Measurements from ENCODE around the gene ARHGEF7.
A peak's percentile ranks its signal among the peaks of the same experiment; 100 is the strongest.

The ARHGEF7 gene

DNA sequence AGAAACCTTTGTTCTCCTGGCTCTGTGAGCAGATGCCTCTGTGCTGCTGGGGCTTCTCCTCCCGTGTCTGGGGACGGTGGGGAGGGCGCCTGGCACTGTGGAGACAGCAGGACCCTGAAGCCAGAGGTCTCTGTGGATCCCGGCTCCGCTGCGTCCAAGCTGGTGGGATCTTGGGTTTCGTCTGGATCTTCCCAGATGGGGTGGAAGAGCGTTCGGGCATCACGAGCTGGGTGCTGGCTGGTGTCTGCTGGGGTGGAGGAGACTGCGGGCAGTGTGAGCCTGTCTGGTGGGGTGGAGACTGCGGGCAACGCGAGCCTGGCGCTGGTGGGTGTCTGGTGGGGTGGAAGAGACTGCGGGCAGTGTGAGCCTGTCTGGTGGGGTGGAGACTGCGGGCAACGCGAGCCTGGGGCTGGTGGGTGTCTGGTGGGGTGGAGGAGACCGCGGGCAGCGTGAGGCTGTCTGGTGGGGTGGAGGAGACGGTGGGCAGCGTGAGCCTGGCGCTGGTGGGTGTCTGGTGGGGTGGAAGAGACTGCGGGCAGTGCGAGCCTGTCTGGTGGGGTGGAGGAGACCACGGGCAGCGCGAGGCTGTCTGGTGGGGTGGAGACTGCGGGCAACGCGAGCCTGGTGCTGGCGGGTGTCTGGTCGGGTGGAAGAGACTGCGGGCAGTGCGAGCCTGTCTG is 211.0 kb downstream of the ARHGEF7 start:
- no peak for DNase-seq (ENCODE audit: low spot score)

DNA sequence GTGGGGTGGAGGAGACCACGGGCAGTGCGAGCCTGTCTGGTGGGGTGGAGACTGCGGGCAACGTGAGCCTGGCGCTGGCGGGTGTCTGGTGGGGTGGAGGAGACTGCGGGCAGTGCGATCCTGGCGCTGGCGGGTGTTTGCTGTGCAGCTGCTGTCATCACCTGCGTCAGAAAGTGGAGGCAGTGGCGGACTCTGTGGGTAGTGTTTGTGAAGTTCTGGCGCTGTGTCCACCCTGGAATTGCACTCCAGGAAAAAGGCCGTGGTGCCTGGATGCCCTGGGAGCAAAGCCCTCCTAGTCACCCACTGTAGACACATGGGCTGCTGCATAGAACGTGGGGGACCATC is 211.5 kb downstream of the ARHGEF7 start:
- DNase-seq (ENCODE audit: low spot score): no peak

DNA sequence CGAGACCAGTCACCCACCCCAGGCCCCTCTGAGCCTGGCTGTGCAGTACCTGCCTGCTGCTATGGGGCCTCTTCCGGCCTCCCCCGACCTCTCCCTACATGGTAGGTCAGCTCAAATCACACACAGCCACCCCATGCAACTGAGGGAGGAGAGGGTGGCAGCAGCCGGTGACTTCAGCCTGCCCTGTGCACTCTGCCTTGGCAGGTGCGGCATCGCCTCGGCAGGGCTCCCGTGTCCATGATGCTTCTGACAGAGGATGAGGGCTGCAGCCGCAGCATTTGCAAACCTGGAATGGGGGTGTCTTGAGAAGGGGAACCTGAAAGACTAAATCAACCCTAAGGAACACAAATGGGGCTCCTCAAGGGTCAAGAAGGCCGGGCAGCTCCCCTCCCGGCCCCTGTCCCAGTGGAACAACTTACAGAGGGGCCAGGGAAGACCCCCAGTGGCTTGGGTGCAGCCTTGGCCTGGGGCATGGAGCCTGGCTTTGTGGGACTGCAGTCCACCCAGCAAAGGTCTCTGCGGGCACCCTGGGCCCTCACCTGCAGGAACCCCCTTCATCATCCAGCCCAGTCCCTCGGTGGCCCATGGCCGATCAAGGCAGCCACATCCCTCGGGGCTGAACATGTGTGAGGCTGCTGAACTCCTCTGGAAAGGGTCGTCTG is 212.0 kb downstream of the ARHGEF7 start:
- no peak for DNase-seq (ENCODE audit: low spot score)

DNA sequence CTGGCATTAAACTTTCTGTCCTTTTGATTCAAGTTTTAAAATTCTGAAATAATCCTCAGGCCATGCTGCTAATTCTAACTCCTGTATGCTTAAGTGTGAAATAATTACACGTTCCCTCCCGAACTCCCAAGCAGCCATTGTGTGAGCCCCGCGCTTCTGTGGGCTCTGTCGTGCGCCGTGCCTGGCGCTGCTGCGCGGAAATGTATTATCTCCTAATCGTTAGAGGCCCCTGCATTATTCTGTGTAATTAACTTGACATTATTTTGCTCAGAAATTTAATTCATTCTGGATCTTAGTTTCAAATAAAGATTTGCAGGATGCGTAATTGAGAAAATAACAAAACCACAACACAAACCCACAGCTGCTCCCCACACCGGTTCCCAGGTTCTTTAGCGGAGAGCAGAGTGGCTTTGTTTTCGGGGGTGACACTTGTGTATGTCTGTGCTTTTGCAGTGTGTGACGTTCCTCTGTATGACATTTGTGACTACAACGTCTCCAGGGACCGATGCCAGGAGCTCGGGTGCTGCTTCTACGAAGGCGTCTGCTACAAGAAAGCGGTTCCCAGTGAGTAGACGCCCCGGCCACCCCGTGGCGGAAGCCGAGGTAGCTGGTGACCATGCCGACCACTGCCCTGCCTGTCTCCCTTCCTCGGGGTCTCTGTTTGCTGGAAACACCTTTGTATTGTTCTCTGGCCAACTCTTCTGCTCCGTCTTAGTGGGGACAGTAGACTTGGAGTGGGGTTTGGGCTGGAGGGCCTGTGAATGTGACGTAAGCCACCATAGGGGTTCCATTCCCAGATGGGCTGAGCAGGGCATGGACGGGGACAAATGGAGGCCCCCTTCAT is 212.8 kb downstream of the ARHGEF7 start:
- DNase-seq (ENCODE audit: low spot score): no peak

DNA sequence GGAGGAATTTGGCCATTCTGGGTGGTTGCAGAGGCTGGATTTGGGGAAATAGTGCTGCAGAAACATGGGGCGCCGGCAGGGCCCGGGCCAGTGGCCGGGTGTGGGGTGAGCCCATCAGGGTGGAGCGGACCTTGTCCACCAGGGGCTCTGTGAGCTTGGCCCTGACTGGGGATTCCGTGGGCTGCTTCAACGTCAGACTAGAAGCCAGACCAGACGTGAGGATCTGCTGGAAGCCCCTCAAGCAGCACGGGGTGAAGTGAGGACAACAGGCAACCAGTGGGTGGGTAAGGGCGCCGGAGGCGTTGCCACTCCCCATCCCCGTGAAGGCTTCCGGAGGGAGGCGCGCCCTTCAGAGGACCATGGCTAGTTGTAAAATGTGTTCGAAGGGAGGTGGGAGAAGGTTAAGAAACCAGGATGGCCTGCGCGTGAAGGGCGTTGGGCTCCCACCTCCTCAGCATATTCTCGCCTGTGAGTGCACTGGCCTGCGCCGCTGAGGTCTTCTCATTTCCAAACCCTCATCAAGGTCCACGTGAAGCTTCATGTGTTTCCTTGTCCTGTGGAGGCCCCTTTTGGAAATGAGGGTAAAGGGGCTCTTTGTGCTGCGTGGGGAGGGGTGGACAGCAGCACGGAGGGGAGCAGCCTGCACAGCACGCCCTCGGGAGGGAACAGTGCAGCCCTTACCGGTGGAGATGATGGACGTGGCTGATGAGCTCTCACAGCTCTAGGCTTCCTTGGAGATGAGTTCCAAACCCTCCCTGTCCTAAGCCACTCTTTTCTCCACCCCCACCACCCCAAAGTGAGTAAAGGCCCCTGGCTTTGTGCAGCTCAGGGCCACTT is 213.7 kb downstream of the ARHGEF7 start:
- no peak for DNase-seq (ENCODE audit: low spot score)

DNA sequence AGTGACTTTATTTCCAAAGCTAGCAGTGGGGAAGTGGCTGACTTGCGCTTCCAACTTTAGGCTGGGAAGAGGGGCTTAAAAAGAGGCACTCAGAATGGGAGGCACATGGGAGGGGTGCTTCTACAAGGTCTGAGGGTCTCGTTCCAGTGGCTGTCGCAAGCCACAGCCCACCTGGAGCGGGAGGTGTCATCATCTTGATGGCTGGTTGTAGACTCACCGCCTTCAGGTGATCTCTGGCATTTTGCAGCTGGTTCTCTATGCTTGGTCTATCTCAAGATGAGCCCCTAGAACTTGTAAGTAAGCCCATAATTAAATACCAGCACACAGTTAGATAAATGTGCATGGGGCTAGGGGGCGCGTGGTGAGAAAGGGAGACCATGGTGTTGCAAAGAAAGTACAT is 214.5 kb downstream of the ARHGEF7 start:
- DNase-seq (ENCODE audit: low spot score): no peak

DNA sequence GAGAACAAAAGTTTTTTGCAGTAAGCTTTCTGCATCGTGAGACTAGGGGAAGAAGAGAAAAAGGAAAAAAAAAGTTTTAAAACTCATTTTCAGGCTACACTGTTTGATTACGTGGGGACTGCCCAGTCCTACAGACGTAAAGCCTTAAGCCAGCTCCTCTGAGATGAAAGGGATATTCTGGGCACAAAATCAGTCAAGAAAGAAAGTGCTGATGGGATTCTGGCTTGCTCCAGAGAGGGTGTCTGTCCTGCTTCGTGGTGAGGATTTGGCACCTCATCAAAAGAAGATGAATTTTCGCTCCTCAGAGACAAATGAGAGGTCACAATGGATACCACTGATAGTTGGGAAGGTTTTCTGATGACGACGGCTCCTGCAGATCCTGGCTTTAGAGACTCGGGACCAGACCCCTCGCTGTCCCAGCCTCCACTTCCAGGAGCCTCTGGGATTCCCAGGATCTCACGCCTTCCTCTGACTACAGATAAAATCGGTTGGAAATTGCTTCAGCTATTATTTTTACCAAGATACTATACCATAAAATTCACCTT is 215.0 kb downstream of the ARHGEF7 start:
- DNase-seq (ENCODE audit: low spot score): no peak

DNA sequence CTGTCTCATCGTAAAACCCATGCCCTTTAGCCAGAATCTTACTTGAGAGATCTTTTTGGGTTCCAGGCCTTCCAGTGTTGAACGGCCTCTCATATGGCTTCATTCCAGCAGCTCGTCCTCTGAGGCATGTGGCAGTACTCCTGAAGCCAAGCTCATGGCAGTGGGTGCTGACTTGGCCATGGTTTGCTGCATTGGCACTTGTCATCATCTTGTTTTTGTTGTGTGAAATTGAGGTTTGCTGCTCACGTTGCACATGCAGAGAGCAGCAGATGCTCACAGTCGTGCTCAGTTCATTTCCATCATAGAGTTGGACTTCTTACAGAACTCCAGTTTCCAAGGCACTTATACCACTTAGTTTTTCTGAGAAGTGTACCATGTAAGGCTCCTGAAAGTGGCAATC is 220.2 kb downstream of the ARHGEF7 start:
- DNase-seq (ENCODE audit: low spot score): no peak

DNA sequence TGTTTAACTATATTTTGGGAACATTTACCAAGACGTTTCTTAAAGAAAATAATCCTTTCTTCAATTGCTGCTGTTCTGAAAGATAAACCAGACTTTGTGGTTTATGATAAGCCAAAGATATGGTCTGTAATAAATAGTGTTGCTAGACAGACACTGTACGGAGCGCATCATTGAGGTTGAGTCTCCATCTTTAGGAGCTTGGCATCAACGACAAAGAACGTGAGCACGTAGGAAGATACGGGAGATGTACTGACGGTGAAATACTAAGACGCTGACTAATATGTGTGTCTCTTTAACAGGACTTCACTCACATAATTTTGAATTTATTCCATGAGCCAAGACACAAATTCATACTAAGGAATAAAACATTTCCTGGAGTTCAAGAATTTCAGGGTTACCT is 221.6 kb downstream of the ARHGEF7 start:
- DNase-seq (ENCODE audit: low spot score): no peak

DNA sequence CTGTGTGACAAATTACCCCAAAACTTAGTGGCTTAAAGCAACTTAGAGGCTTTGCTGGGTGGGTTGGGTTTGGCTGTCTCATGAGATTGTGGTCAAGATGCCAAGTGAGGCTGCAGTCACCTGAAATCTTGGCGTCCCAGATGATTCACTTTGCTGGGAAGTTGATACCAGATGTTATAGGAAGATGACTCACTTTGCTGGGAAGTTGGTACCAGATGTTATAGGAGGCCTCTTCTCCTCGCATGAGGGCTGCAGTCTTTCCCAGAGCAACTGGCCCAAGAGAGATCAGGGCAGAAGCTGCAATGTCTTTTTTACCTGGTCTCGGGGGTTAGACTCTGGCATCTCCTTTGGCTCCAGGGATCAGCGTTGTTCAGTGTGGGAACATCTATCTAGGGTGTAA is 222.1 kb downstream of the ARHGEF7 start:
- peak; percentile 59 for DNase-seq (ENCODE audit: low spot score)

DNA sequence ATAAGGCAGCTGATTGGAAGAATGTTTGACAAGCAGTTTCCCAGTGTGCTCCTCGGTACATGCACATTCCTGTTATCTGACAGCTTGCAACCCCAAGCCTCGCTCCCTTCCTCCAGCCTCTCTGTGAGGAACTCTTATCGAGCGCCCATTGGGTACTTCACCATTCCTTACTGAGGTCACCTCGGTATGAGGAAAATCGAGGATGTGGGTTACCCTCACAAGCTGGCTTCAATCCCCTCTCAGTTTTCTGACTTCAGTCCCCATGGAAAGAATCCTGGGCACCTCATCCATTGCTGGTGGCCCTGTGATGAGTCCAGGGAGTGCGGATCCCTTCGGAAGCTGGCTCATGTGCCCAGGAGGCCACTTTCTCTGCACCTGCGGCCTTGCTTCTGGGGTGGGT is 222.6 kb downstream of the ARHGEF7 start:
- no peak for DNase-seq (ENCODE audit: low spot score)

DNA sequence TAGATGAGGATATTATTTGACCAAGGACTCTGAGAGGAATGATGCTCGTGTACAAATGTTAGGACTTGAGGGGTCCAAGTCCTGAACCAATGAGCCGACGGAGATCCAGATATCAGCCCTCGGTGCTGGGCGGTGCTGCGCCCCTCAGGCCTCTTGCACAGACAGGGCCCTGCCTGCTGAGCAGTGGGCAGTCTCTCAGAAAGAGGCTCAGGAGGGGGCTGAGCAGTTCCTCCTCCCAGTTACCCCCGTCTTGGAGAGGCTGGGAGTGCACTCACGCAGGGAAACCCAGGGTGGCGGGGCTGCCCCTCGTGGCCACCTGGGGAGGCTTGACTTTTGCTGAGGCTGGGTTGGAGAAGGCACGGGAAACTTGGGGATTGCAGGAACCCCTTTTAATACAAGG is 223.7 kb downstream of the ARHGEF7 start:
- DNase-seq (ENCODE audit: low spot score): no peak

DNA sequence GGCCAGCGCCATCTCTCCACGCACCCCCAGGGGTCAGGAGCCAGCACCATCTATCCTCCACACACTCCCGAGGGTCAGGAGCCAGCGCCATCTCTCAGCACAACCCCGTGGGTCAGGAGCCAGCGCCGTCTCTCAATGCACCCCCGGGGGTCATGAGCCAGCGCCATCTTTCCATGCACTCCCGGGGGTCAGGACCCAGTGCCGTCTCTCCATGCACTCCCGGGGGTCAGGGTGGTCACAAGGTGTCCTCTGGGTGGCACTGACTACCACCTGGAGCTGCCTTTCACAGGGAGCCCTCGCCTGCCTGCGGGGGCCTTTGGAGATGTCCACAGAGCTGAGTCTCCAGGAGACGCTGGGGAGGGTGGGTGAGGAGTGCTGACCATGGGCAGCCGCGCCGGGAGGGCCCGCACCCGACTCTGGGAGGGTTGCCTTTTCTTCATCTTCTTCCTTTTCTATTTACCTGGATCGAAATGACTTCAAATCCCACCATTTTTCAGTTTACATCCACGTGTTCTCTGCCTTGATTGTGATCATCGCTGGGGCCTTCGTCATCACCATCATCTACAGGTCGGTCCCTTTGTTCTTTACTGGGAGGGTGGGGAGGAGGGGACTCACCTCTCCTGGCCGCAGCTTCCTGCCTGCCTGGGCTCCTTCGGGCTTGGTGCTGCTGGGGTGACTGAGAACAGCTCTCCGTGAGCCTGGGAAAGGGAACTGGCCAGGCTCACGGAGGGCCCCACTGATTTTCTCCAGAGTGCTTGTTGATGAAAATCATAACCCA is 224.4 kb downstream of the ARHGEF7 start:
- DNase-seq (ENCODE audit: low spot score): no peak

DNA sequence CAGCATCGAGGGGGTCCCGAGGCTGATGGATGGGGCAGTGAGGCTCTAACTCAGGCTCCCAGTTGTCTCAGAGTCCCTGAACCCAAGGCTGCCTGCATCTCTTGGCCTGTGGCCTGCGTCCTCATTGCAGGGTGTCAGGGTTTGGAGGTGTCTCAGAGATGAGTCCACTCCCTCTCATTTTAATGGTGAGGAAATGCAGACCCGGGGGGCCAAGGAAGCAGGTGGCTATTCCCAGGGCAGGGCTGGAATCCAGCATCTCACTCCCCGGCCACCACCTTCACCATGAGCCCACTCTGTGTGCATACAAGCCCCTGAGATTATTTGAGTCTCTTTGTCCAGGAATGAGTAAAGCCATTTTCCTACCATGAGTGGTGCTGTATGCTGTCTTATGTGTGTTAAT is 226.8 kb downstream of the ARHGEF7 start:
- no peak for DNase-seq (ENCODE audit: low spot score)

DNA sequence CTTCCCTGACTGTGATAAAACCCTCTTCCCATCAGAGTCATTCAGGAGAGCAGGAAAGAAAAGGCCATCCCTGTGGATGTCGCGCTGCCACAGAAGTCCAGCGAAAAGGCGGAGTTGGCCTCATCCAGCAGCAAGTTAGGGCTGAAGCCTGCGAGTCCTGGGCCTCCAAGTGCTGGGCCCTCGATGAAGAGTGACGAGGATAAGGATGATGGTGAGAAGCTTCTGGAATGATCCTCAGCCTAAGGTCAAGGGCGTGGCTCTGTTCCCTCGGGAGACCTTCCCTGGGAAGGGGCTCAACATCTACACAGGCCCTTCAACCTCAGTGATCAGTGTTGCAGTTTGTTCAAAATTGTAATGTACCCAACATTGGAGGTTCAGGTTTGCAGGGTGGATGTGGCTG is 227.6 kb downstream of the ARHGEF7 start:
- DNase-seq (ENCODE audit: low spot score): no peak

DNA sequence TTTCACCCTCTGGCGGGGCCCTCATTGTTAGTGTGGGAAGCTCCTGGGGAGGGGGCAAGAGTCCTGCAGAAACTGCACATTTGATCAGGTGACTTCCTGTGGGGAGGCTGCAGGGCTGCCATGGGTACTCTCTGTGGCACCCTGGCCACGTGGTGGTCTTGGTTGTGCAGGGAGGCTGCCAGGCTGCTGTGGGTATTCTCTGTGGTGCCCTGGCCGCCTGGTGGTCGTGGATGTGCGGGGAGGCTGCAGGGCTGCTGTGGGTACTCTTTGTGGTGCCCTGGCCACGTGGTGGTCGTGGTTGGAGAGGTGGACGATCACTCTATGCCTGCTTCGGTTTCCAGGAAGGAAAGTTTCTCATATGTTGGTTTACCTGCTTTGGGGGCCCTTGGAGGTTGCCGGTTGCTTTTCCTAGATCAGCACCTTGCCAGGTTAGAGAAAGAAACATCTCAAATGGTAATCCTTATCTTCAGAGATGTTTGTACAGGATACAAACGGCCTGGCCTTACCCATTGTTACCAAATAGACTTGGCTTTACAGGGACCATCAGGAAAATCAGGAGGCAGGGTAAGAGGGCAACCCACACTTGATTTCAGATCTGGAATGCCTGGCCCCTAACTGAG is 228.2 kb downstream of the ARHGEF7 start:
- DNase-seq (ENCODE audit: low spot score): no peak

DNA sequence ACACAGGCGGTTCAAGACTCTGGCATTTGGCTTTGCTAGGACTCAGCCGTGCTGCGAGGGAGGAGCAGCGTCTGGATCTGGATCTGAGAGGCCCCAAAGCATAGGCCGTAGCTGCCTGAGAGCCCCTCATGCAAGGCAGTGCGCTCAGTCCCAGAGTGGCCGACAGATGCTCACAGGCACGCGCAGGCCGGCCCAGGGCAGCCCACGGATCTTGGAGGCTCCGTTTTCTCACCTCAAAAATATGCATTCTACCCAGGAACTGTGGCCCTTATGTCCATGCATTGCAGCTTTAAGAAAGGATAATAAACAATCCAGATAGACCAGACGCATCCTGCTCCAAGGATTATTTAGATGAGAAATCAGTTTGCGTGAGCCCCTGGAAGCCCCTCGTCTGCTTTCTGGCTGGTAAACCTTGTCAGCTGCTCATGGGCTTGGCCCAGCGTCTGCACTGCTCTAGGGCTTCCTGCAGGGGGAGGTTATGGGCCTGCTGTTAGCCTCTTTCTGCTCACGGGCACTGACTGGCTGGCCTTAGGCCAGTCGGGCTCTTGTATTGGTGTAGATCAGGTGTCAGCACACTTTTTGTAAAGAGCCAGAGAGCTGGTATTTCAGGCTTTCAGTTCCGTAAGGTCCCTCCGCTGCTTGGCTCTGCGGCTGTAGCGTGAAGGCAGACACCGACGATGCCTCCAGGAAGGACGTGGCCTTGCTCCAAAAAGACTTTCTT is 229.5 kb downstream of the ARHGEF7 start:
- no peak for DNase-seq (ENCODE audit: low spot score)

DNA sequence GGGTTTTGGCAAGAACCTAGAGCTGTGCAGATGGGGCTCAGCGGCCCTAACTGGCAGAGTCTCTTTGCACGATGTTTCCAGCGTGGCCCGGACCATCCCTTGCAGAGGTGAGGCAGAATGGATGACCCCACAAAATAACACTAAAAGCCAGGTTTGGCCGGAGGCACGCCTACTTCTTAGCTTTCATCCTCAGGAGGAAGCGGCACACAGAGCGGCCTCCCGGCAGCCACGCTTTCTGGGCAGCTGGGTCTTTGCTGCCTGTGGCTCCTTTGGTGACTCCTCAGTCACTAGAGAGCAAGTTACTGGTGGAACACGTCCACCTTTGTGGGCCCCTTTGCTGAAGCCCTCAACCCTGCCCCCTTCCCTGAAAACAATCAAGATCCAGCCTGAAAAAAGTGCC is 230.6 kb downstream of the ARHGEF7 start:
- no peak for DNase-seq (ENCODE audit: low spot score)

DNA sequence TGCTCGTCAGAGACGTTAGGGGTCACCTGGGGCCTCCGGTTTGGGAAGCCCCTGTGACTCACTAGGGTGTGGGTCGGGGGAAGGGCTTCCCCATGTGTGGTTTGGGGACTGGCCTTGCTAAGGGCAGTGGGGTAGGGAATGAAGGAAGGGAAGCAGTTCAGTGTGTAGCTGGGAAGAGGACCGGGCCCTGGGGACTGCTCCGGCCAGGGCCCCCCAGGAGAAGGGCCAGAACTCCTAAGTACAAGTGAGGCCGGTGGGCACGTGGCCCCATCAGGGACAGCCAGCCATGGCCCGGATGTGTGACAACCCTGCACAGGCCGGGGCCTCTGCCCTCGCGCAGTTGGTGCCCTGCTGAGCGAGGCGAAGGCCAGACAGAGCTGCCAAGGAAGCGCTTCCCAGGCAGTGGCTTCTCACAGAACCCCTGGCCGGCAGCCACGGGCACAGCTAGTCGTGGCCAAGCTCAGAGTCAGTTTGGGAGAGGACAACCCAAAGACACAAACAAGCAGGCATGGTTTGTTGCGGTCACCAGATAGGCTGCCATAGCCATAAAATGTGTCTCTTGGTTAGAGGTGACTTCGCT is 231.1 kb downstream of the ARHGEF7 start:
- DNase-seq (ENCODE audit: low spot score): no peak

DNA sequence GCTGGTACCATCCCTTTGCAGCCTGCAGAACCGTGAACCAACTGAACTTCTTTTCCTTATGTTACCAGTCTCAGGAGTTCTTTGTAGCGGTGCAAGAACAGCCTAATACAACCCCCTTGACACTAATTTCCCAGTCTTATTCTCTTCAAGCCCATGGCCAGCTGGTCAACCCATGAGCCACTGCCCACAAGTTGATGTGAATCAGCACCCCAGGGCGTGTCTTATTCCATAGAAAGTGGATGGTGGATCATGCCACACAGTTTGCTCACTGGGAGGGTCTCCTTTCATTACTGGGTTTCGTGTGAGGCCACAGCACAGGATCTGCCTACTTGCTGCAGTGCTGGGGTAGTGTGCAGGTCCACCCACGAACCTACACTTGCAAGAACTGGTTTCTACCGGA is 232.3 kb downstream of the ARHGEF7 start:
- no peak for DNase-seq (ENCODE audit: low spot score)

All from kidney capillary endothelial cell (primary cell).